ENCODE data around the gene FRMD3. TPM values are rescaled to one million over a fixed set of nuclear protein-coding genes. Genes with fewer than 3 reads are reported as not detected.

FRMD3 gene
- total RNA-seq, 1 experiment from 2014 or later = 14.5 TPM

GRCh38 chr9:83418283-83418682 lies 119.9 kb downstream of the FRMD3 start:
- BruUV-seq (replicated peaks) = no TSS peak
- Histone ChIP-seq H3K27me3 (ENCODE audit: control insufficient read depth, insufficient read depth, low read length) (no peaks in the 10 kb centered on the region), H3K4me3 (ENCODE audit: low read depth in 2 of 2, low read length in 2 of 2) (no peak overlapping the region), H3K36me3 (ENCODE audit: control insufficient read depth, insufficient read depth, low read length) (no peaks in the 10 kb centered on the region), H3K9me3 (ENCODE audit: control insufficient read depth, insufficient read depth, low read depth, low read length) (no peaks in the 10 kb centered on the region), H3K27ac (ENCODE audit: low read length) (no peak overlapping the region), H3K4me1 (ENCODE audit: control insufficient read depth, insufficient read depth, low read length) (peaks cover 3% of the 10 kb centered on the region; the same call in 1 of the 2 replicates)
- TF ChIP-seq SIN3A (IDR thresholded peaks at IDR 0.05; ENCODE audit: borderline replicate concordance, insufficient read depth, low read depth, low read length) (no peak), CTCF (IDR thresholded peaks at IDR 0.05) (no peak), TCF7L2 (IDR thresholded peaks at IDR 0.05; ENCODE audit: low read depth, low read length) (no peak), POLR2AphosphoS5 (IDR thresholded peaks at IDR 0.05; ENCODE audit: low read depth, low read length) (no peak), REST (IDR thresholded peaks at IDR 0.05; ENCODE audit: insufficient read depth in 1 of 2, low read depth in 2 of 2, low read length in 1 of 2) (no peak)
- intact Hi-C loops (cut with micrococcal nuclease; ENCODE audit: unreplicated experiment) = no loop called here
- ATAC-seq = no peak
- no peak for DNase-seq (ENCODE audit: low read depth, low spot score)
- POLR2A ChIA-PET = no interaction called here
- in situ Hi-C loops (cut with HindIII; ENCODE audit: low pct_unique_long_range_greater_than_20kb, low sequenced_read_pairs) = no loop called here
- CTCF ChIA-PET = no interaction called here

GRCh38 chr9:83413367-83413766 lies 124.8 kb downstream of the FRMD3 start:
- intact Hi-C loops (cut with micrococcal nuclease; ENCODE audit: unreplicated experiment) (no loop called here), in situ Hi-C loops (cut with HindIII; ENCODE audit: low pct_unique_long_range_greater_than_20kb, low sequenced_read_pairs) (no loop called here)
- no TSS peak for BruUV-seq (replicated peaks)
- no peak overlapping the region for H3K4me3 ChIP-seq (ENCODE audit: low read depth in 2 of 2, low read length in 2 of 2)
- ATAC-seq (no peak), DNase-seq (ENCODE audit: low read depth, low spot score) (no peak)
- CTCF ChIA-PET = no interaction called here
- H3K9me3 ChIP-seq (ENCODE audit: control insufficient read depth, insufficient read depth, low read depth, low read length) = no peaks in the 10 kb centered on the region
- no peaks in the 10 kb centered on the region for H3K27me3 ChIP-seq (ENCODE audit: control insufficient read depth, insufficient read depth, low read length)
- H3K4me1 ChIP-seq (ENCODE audit: control insufficient read depth, insufficient read depth, low read length) = no peaks in the 10 kb centered on the region
- TF ChIP-seq SIN3A (IDR thresholded peaks at IDR 0.05; ENCODE audit: borderline replicate concordance, insufficient read depth, low read depth, low read length) = no peak
- no peak for TF ChIP-seq POLR2AphosphoS5 (IDR thresholded peaks at IDR 0.05; ENCODE audit: low read depth, low read length)
- no peak for TF ChIP-seq TCF7L2 (IDR thresholded peaks at IDR 0.05; ENCODE audit: low read depth, low read length)
- TF ChIP-seq REST (IDR thresholded peaks at IDR 0.05; ENCODE audit: insufficient read depth in 1 of 2, low read depth in 2 of 2, low read length in 1 of 2) = no peak
- TF ChIP-seq CTCF (IDR thresholded peaks at IDR 0.05) = no peak
- H3K36me3 ChIP-seq (ENCODE audit: control insufficient read depth, insufficient read depth, low read length) = no peaks in the 10 kb centered on the region
- H3K27ac ChIP-seq (ENCODE audit: low read length) = no peak overlapping the region
- POLR2A ChIA-PET = no interaction called here

Measured in Panc1 (cell line).